Measurements from ENCODE around the gene FBXO42.
A peak's percentile ranks its signal among the peaks of the same experiment; 100 is the strongest.

Gene FBXO42

GRCh38 chr1:16326833-16327404 is 25.4 kb downstream of the FBXO42 start:
- no peak for DNase-seq (ENCODE audit: low read depth, low spot score)

GRCh38 chr1:16324456-16324890 is 27.8 kb downstream of the FBXO42 start:
- DNase-seq (ENCODE audit: low read depth, low spot score): peak; percentile 13

DNA sequence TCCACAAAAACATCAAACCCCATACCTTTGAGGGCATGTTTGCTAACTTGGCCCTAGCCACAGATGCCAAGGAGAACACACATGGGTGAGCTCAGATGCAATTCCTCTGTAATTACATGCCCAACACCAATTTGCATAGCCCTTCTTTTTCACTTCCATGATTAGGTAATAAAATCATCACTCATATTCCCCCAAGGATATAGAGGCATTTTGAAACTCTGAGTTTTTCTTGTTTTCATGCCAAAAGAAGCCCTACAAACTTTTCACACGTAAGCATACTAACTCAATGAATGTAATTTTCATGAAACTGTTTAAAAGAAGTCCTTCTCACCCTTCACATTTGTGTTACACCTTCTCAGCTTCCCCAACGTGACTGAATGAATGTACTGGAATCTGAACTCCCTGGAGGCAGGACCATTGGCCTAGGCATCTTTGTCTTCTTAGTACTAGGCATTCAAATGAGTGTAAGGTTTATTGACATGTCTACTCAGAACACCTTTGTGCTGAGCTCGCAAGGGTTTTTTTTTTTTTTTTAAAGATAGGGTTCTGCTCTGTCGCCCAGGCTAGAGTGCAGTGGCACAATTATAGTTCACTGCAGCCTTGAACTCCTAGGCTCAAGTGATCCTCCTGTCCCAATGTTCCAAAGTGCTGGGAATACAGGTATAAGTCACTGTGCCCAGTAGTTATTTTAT is 31.0 kb downstream of the FBXO42 start:
- DNase-seq (ENCODE audit: low read depth, low spot score): no peak

GRCh38 chr1:16318555-16318954 is 33.7 kb downstream of the FBXO42 start:
- no peak for DNase-seq (ENCODE audit: low read depth, low spot score)

- DNase-seq (ENCODE audit: low read depth, low spot score): no peak
Observed at GRCh38 chr1:16315437-16315836, 36.8 kb downstream of the FBXO42 start.

GRCh38 chr1:16307222-16307621 is 45.1 kb downstream of the FBXO42 start:
- DNase-seq (ENCODE audit: low read depth, low spot score): no peak

DNA sequence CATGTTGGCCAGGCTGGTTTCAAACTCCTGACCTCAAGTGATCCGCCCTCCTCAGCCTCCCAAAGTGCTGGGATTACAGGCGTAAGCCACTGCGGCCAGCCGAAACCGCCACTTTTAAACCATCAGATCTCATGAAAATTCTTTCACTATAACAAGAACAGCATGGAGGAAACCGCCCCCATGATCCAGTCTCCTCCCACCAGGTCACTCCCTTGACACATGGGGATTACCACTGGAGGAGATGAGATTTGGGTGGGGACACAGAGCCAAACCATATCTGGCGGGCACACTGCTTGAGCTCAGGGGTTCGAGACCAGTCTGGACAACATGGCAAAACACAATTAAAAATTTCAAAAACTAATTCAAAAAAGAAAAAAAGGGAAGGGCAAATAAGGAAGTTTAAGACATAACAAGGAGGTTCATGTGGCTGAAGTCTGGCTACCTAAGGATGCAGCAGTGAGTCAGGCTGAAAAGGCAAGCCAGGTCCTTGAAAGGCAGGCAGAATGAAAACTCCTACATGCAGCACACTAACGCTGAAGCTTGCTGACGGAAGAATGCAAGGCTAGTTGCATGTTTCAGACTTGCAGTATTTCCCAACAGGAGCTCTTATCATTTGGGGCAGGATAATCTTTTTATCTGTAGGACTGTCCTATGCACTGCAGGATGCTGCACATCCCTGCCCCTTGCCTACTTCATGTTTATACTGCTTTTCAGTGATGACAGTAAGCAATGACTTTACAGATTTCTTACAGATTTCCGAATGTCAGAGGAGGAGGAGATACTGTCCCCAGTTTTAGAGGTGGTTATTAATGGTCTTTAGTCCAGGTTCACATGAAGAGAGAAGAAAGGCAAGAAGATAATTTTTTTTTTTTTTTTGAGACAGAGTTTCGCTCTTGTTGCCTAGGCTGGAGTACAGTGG is 49.3 kb downstream of the FBXO42 start:
- DNase-seq (ENCODE audit: low read depth, low spot score): no peak

- DNase-seq (ENCODE audit: low read depth, low spot score): no peak
Observed at GRCh38 chr1:16300436-16300835, 51.8 kb downstream of the FBXO42 start.

DNA sequence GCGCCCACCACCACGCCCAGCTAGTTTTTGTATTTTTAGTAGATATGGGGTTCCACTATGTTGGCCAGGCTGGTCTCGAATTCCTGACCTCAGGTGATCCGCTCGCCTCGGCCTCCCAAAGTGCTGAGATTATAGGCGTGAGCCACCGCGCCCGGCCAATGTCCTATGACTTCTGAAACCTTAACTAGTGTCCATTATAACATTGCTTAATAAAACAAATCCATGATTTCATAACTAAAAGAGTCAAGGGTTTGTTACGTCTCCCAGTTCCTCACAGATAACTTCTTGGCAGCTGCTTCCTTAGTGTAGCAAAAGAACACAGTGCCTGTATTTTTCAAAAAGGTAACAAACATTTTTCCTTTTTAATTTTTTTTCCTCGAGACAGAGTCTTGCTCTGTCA is 53.6 kb downstream of the FBXO42 start:
- no peak for DNase-seq (ENCODE audit: low read depth, low spot score)

GRCh38 chr1:16296643-16297042 is 55.6 kb downstream of the FBXO42 start:
- DNase-seq (ENCODE audit: low read depth, low spot score): no peak

- DNase-seq (ENCODE audit: low read depth, low spot score): no peak
Observed at GRCh38 chr1:16294219-16295212, 57.8 kb downstream of the FBXO42 start.

GRCh38 chr1:16293538-16293937 is 58.7 kb downstream of the FBXO42 start:
- DNase-seq (ENCODE audit: low read depth, low spot score): no peak

DNA sequence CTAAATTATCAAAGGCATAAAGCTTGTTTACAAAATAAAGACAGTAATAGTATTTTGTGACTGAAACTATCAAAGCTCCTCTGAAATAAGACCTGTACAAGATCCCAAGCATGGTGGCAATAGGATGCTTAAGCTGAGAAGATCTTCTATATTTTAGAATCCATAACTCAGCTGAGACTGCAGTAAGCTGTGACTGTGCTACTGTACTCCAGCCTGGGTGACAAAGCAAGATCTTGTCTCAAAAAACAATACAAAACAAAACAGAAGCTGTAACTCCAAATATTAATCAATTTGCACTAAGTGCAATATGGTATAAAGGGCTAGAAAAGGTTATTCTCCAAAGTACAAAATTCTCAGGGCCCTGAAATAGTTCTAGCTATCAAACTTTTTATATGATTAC is 59.5 kb downstream of the FBXO42 start:
- DNase-seq (ENCODE audit: low read depth, low spot score): no peak

DNA sequence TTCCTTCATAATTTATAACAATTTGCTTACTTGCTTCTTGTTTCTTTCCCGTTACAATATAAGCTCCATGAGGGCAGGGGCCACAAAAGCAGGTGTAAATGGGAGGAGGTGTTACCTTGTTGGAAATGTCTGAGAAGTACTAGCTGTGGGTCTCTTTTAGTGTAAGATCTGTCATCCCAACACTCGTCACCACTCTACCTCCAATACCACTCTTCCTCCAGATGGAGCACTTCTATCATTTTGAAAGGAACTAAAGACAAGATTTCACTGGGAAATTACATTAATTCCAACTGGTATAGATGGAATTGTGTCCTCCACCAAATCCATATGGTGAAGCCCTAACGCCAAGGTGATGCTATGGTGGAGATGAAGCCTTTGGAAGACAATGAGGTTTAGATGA is 62.3 kb downstream of the FBXO42 start:
- DNase-seq (ENCODE audit: low read depth, low spot score): no peak

DNA sequence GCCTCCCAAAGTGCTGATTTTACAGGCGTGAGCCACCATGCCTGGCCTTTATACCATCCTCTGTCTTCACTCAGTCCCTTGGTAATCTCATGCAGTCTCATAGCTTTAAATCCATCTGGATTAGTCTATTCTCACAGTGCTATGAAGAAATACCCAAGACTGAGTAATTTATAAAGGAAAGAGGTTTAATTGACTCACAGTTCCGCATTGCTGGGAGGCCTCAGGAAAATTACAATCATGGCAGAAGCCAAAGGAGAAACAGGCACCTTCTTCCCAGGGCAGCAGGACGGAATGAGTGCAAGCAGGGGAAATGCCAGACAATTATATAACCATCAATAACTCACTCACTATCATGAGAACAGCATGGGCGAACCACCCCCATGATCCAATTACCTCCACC is 66.2 kb downstream of the FBXO42 start:
- no peak for DNase-seq (ENCODE audit: low read depth, low spot score)

- DNase-seq (ENCODE audit: low read depth, low spot score): no peak
Observed at GRCh38 chr1:16281765-16282164, 70.5 kb downstream of the FBXO42 start.

GRCh38 chr1:16279186-16279585 is 73.1 kb downstream of the FBXO42 start:
- no peak for DNase-seq (ENCODE audit: low read depth, low spot score)

DNA sequence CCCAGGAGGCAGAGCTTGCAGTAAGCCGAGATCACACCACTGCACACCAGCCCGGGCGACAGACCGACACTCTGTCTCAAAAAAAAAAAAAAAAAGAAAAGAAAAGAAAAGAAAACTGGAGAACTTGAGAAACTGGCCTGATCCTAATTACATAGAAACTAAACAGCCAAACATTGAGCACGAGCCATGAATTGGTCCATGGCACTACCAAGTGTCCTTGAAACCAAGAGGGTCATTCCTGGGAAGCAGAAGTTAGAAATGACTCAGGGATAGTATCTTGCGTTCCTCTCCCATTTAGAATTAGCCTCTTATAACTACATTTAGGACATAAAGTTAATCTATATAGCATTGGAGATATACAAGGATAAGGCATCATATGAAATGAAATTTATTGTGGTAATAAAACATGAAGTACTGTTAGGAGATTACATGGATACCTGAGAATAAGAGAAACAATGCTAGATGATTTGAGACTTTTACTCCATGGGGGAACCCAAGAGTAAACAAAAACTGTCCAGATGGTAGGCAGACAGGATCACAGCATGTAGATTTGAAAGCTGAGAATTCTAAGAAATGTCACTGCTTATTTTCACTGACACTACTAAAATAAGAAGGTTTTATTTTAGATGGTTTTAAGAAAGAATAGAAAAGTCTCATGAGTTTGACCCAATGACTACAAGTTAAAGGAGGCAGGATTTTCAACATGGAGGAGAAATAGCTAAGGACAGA is 75.8 kb downstream of the FBXO42 start:
- no peak for DNase-seq (ENCODE audit: low read depth, low spot score)

DNA sequence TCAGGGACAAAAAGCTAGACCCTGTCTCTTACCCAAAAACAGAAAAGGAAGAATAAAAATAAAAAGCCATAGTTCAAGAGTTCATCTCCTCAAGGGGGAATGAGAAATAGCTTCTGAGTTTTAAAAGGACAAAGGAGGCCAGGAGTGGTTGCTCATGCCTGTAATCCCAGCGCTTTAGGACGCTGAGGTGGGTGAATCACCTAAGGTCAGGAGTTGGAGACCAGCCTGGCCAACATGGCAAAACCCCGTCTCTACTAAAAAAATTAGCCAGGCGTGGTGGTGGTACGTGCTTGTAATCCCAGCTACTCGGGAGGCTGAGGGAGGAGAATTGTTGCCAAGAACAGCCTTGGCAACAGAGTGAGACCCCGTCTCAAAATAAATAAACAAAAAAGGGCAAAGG is 76.7 kb downstream of the FBXO42 start:
- no peak for DNase-seq (ENCODE audit: low read depth, low spot score)

DNA sequence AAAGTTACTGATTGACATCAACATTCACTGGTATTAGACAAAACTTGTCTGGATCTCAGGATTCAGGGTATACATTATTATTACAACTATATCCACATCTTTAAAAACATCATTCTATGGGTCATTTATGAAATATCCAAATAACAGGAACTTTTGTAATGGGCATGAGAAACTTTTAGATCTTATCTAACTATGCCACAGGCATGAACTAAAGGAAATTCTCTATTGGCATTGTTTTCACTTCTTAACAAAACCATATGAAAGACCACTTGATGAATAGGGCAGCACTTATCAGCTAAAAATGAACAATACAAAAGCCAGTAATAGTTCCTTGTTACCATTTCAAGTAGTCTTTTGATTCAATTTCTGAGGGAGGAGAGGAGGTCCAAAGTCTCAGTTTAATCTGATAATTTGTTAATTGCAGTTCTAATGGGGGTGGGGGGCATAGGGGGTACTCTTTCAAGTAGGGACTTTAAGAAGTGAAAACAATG is 84.5 kb downstream of the FBXO42 start:
- no peak for DNase-seq (ENCODE audit: low read depth, low spot score)

All from ELF-1 (cell line).